Stimulated activated CD4-positive, alpha-beta T cell treated with anti-CD3 and anti-CD28 coated beads, Interleukin-4, amount 100 ng/mL, for 1 hour (primary cell): ENCODE data around the gene GHSR.
A peak's percentile ranks its signal among the peaks of the same experiment; 100 is the strongest.

Source experiments
- DNase-seq: peaks from one replicate; pipeline ENCODE4 v3.0.0-alpha.2; 2020

Gene GHSR

GRCh38 chr3:172447611-172448579 is at the start of gene GHSR:
TSS of gene GHSR (minus strand) at chr3:172448456. CDS start at chr3:172448413, 43 bp downstream.
- peak; percentile 5 for DNase-seq

DNA sequence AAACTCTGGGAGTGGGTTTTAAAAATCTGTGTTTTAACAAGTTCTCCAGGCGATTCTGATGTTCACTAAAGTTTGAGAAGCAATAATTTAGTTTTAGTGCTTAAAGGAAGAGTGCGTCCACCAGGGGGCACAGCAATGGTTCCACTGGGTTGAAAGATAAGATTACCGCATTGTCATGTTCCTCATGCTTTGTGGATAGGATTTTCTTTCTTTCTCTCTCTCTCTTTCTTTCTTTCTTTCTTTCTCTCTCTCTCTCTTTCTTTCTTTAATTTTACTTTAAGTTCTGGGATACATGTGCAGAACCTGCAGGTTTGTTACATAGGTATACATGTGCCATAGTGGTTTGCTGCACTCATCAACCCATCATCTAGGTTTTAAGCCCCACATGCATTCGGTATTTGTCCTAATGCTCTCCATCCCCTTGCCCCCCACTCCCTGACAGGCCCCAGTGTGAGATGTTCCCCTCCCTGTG is 42.0 kb upstream of the GHSR start:
- peak; percentile 84 for DNase-seq

GRCh38 chr3:172478116-172478515 is 29.9 kb upstream of the GHSR start:
- no peak for DNase-seq

- DNase-seq = no peak
These were observed 28.1 kb upstream of the GHSR start for GRCh38 chr3:172476347-172476746.

GRCh38 chr3:172475703-172476102 is 27.4 kb upstream of the GHSR start:
- no peak for DNase-seq

DNA sequence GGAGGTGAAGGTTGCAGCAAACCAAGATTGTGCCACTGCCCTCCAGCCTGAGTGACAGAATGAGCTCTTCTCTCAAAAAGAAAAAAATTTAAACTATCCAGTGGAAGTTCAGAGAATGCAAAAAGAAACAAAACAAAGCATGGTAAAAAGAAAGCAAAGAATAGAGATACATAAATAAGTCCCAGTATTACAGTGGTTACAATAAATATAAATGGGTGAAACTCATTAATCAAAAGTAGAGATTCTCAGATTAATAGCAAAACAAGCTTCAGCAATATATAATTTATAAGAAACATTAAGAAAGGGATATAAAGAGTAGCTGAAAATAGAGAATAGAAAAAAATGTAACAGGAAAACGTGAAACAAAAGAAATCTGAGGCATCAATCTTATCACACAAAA is 23.6 kb upstream of the GHSR start:
- no peak for DNase-seq

- DNase-seq = no peak
These were observed 22.3 kb upstream of the GHSR start for GRCh38 chr3:172470588-172470987.

GRCh38 chr3:172467170-172467824 is 19.0 kb upstream of the GHSR start:
- DNase-seq = no peak

- no peak for DNase-seq
These were observed 18.4 kb upstream of the GHSR start for GRCh38 chr3:172466553-172467130.

- DNase-seq = no peak
These were observed 17.0 kb upstream of the GHSR start for GRCh38 chr3:172465281-172465680.

DNA sequence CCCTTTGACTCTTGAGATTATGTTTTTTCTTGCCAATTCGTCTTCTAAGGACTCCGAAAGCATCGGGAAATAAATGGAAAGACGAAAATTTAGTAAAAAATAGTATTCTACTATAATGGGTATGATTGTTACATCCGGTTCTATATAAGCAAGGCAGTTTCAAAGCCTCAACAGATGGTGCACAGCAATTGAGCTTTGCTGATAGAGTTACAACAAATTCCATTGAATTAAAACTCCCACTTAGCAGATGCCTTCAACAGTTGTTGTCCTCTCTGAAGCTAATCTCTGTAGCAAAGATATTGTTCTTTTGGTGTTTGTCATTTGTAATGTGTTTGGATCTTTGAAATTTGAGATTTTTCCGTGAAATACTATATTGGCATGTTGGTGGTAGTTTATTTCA is 16.1 kb upstream of the GHSR start:
- DNase-seq = no peak

DNA sequence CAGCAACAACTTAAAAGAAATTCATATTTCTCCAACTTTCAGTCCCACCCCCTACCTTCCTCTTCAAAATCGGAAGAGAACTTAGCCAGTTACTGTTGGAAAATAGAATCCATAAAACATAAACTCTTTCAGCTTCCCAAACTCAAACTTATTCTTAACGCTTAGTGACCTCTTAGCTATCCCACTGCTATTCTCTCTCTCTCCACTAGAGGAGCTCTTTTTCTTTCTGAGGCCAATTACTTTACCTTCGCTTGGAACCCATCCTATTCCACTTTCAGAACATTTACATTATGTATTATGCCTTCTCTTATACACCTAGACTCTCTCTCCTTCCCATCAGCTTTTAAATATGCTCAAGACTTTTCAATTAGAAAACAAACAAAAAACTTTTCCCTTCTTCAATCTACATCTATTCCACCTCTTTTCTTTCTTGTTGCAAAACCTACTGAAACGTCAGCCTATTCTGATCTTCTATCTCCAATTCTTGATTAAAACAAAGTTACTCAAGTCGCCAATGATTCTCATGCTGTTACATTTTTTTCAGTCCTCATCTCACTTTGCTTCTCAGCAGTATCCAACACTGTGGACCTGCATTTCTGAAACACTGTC is 13.4 kb upstream of the GHSR start:
- no peak for DNase-seq

DNA sequence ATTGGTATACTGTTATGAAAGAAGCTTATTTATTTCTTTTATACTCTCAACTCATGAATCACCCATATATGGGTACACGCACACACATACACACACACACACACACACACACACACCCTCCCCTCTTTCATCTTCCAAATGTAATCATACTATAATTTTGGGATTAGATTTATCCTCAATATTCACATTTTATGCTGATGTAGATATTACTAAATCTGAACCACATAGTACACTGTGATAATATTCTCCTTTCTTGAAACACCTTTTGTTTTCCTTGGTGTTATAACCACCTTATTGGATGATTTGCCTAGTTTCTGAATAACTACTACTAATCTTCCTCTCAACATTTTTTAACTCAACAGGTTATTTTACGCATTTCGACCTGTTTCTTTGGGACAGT is 8.1 kb upstream of the GHSR start:
- DNase-seq = no peak

GRCh38 chr3:172454180-172454579 is 5.9 kb upstream of the GHSR start:
- DNase-seq = no peak

- no peak for DNase-seq
These were observed 1.4 kb upstream of the GHSR start for GRCh38 chr3:172449466-172450149.

- DNase-seq = no peak
These were observed 607 bp upstream of the GHSR start for GRCh38 chr3:172448661-172449465.

DNA sequence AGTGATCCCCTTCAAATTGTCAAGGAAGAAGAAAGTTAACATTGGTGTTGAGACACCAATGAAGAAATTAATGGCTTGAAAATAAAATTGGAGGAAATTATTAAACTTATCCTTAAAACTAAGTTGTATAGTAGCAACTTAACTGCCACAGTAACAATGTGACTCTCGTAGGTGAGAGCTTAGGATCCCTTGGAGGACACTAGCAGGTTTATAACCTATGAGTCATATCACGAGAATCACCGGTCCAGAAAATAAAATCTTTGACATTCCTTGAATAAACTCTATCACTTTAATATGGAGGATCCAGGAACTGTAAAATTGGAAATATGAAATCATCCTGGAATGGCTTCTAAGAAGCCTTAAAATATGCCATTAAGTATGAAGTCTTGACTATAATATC is 2.1 kb downstream of the GHSR start:
- DNase-seq = no peak

GRCh38 chr3:172444821-172445220 is 3.4 kb downstream of the GHSR start:
- no peak for DNase-seq

DNA sequence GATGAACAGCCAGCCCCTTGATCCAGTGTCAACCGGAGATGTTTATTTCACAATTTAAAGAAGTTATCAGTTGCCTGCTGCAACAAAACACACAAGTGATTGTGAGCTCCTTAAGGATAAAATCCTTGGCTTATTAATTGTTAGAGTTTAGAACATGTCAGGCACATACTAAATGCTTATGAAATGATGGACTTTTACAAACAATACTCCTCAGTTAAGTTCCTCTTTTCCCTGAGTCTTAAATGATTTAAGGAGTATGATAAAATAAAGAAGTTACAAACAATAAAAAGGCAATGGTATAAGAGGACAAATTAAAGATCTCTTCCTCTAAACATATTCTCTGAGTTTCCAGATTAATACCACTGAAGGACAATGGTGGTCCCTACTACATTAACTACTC is 5.7 kb downstream of the GHSR start:
- DNase-seq = no peak

DNA sequence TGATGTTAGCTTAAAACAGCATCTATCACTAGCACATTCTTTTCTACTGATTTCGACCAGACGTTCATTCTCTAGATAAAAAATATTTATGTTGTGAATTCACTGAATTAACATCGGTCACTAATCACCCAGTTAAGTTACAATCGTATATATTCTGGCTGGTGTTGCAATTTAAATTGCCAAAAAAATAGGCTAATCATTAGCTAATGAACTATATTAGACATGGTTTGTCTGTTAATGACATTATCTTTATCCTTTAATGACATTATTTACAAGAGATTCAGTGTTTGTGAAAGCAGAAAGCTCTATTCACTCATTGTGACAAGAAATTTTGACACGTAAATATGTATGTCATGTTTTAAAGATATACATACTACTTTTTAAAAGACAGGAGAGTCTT is 6.7 kb downstream of the GHSR start:
- no peak for DNase-seq

- no peak for DNase-seq
These were observed 10.1 kb downstream of the GHSR start for GRCh38 chr3:172438186-172438585.

GRCh38 chr3:172437713-172438112 is 10.5 kb downstream of the GHSR start:
- no peak for DNase-seq
